Neural cell (in vitro differentiated cells): ENCODE data around the gene ZDHHC14. TPM values are rescaled to one million over a fixed set of nuclear protein-coding genes. Genes with fewer than 3 reads are reported as not detected.

Experiments
- H2AFZ ChIP-seq: fragments of 200-600, 300-800 bp; sonication (generic), shearing (Covaris generic); 2 replicates; pipeline ENCODE4 v1.6.0; 2014; ENCODE audit warnings: low read depth, mild to moderate bottlenecking, antibody characterized with exemption, low read length, moderate library complexity
- H3F3A ChIP-seq: fragments of 200-600 bp; shearing (Covaris generic); 2 replicates; pipeline ENCODE4 v1.6.1; 2016; ENCODE audit warnings: mild to moderate bottlenecking, moderate library complexity, mixed read lengths, antibody characterized with exemption, low read length; ENCODE audit not compliant: insufficient read depth, poor library complexity, severe bottlenecking
- H3K27ac ChIP-seq: fragments of 200-600, 300-800 bp; sonication (generic), shearing (Covaris generic); 2 replicates; pipeline ENCODE4 v1.5.1; 2014; ENCODE audit warnings: mild to moderate bottlenecking, low read length, moderate library complexity
- H3K27me3 ChIP-seq: fragments of 300-800, 200-600 bp; sonication (generic), shearing (Covaris generic); 2 replicates; pipeline ENCODE4 v1.6.0; 2014; ENCODE audit warnings: mild to moderate bottlenecking, low read depth, low read length, moderate library complexity; ENCODE audit not compliant: insufficient read depth
- H3K36me3 ChIP-seq: fragments of 300-800, 200-600 bp; sonication (generic), shearing (Covaris generic); 2 replicates; pipeline ENCODE4 v1.5.1; 2014; ENCODE audit warnings: mild to moderate bottlenecking, antibody characterized with exemption, low read length, moderate library complexity; ENCODE audit not compliant: insufficient read depth
- H3K4me2 ChIP-seq: fragments of 300-800, 200-600 bp; sonication (generic), shearing (Covaris generic); 2 replicates; pipeline ENCODE4 v1.6.0; 2014; ENCODE audit warnings: mild to moderate bottlenecking, low read length
- H3K4me3 ChIP-seq: fragments of 300-800, 200-600 bp; sonication (generic), shearing (Covaris generic); 2 replicates; pipeline ENCODE4 v1.5.1; 2014; ENCODE audit warnings: mild to moderate bottlenecking, low read length, moderate library complexity
- H3K79me2 ChIP-seq: fragments of 200-600 bp; shearing (Covaris generic); replicated peaks from 2 replicates; pipeline ENCODE4 v1.6.0; 2014; ENCODE audit warnings: mild to moderate bottlenecking, low read length, moderate library complexity; ENCODE audit not compliant: insufficient read depth
- H3K9ac ChIP-seq: fragments of 300-800, 200-600 bp; sonication (generic), shearing (Covaris generic); 2 replicates; pipeline ENCODE4 v1.6.1; 2016; ENCODE audit warnings: mild to moderate bottlenecking, low read length, mixed read lengths
- H3K9me2 ChIP-seq: fragments of 200-600 bp; shearing (Covaris generic); 2 replicates; pipeline ENCODE4 v1.6.1; 2016; ENCODE audit warnings: mild to moderate bottlenecking, low read length, mixed read lengths; ENCODE audit not compliant: insufficient read depth
- H3K9me3 ChIP-seq: fragments of 200-600, 300-800 bp; sonication (generic), shearing (Covaris generic); 2 replicates; pipeline ENCODE4 v1.6.1; 2016; ENCODE audit warnings: mild to moderate bottlenecking, mixed run types, low read length, moderate library complexity, mixed read lengths
- H4K20me1 ChIP-seq: fragments of 200-600 bp; shearing (Covaris generic); 2 replicates; pipeline ENCODE4 v1.6.1; 2016; ENCODE audit warnings: mild to moderate bottlenecking, mixed run types; ENCODE audit not compliant: insufficient read depth
- EP300 ChIP-seq: fragments of 450-650 bp; conservative IDR thresholded peaks from 2 replicates; pipeline ENCODE4 v1.6.1; 2014; ENCODE audit warnings: antibody characterized with exemption, mild to moderate bottlenecking, moderate library complexity; ENCODE audit not compliant: poor library complexity, severe bottlenecking
- EZH2 ChIP-seq: fragments of 200-600, 300-800 bp; shearing (Covaris generic), sonication (generic); IDR thresholded peaks from 2 replicates; pipeline ENCODE4 v1.6.1; 2014; ENCODE audit warnings: antibody characterized with exemption, low read length, borderline replicate concordance, mild to moderate bottlenecking; ENCODE audit not compliant: insufficient read depth, poor library complexity, severe bottlenecking
- MXI1 ChIP-seq: fragments of 450-650 bp; conservative IDR thresholded peaks from 2 replicates; pipeline ENCODE4 v1.6.1; 2014; ENCODE audit warnings: antibody characterized with exemption, mild to moderate bottlenecking; ENCODE audit not compliant: poor library complexity, severe bottlenecking
- POLR2AphosphoS5 ChIP-seq: IDR thresholded peaks from 2 replicates; pipeline ENCODE4 v1.6.1; 2012
- RAD21 ChIP-seq: fragments of 450-650 bp; conservative IDR thresholded peaks from 2 replicates; pipeline ENCODE4 v1.6.1; 2014; ENCODE audit warnings: antibody characterized with exemption, mild to moderate bottlenecking, moderate library complexity
- SMC3 ChIP-seq: fragments of 450-650 bp; conservative IDR thresholded peaks from 2 replicates; pipeline ENCODE4 v1.6.1; 2014; ENCODE audit warnings: antibody characterized with exemption, mild to moderate bottlenecking, moderate library complexity; ENCODE audit not compliant: poor library complexity
- TAF1 ChIP-seq: IDR thresholded peaks from 2 replicates; pipeline ENCODE4 v1.6.1; 2012; ENCODE audit warnings: low read depth
- polyA plus RNA-seq: library from polyadenylated mRNA; depleted of rRNA; stranded (reverse); fragments of >200 nt; gene quantifications from 2 replicates; pipeline ENCODE4 v1.2.3, GENCODE V29; 2014
- TF ChIP-seq, protein P1 (sequence below): fragments of 450-650 bp; IDR thresholded peaks from 2 replicates; pipeline ENCODE4 v1.5.1; 2014; ENCODE audit warnings: antibody characterized with exemption, mild to moderate bottlenecking, moderate library complexity; ENCODE audit not compliant: poor library complexity, severe bottlenecking
- TF ChIP-seq, protein P2 (sequence below): IDR thresholded peaks from 2 replicates; pipeline ENCODE4 v1.6.1; 2012; ENCODE audit warnings: borderline replicate concordance

ZDHHC14 gene
- polyA plus RNA-seq, 1 donor from 2014 or later: 4.1 TPM

DNA sequence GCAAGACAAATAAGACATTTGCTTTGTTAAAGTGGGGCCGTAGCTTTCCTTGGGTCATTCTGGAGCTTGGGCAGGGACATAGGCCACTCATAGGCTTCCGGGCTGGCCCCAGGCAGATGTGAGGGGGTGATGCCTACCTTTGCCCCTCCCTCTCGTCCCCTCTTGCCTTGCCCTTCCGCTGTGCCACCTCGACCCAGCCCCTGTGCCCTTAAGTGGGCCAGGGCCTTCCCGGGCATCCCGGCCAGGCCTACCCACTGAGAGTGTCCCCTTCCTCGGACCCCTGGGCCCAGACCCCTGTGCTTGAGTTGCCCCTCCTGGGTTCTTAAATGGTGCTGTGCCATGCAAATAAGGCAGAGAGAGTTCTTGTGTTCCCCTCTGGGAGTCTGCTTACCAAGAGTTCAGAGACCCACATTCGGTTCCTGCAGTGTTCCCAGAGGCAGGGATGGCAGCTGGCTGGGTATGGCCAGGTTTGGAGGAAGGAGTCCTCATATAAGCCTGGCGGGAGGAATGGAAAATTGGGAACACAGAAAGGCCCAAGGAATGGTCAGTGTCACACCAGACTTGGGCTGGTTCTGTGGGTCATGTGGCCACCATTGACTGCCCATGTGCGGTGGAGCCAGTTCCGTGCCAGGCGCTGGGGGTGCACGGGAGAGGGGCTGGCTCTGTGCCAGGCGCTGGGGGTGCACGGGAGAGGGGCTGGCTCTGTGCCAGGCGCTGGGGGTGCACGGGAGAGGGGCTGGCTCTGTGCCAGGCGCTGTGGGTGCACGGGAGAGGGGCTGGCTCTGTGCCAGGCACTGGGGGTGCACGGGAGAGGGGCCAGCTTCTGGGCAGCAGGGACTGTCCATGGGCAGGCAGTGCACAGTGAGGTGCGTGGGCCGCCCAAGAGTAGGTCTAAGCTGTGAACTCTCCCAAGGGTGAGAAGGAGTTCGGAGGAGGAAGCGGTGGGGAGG is 268.6 kb downstream of the ZDHHC14 start:
- Histone ChIP-seq H3K9ac (no peak overlapping the region), H4K20me1 (no peaks in the 10 kb centered on the region), H3K9me3 (no peaks in the 10 kb centered on the region), H2AFZ (no peak overlapping the region), H3K27me3 (no peaks in the 10 kb centered on the region), H3K36me3 (no peaks in the 10 kb centered on the region), H3K9me2 (no peaks in the 10 kb centered on the region), H3K27ac (no peak overlapping the region), H3K4me3 (no peak overlapping the region), H3K4me2 (no peak overlapping the region), H3K79me2 (no peaks in the 10 kb centered on the region), H3F3A (no peaks in the 10 kb centered on the region)
- TF ChIP-seq TAF1 (no peak), RAD21 (no peak), EP300 (no peak), EZH2 (no peak), MXI1 (no peak), POLR2AphosphoS5 (no peak), SMC3 (no peak)
- TF ChIP-seq, protein P1, sequence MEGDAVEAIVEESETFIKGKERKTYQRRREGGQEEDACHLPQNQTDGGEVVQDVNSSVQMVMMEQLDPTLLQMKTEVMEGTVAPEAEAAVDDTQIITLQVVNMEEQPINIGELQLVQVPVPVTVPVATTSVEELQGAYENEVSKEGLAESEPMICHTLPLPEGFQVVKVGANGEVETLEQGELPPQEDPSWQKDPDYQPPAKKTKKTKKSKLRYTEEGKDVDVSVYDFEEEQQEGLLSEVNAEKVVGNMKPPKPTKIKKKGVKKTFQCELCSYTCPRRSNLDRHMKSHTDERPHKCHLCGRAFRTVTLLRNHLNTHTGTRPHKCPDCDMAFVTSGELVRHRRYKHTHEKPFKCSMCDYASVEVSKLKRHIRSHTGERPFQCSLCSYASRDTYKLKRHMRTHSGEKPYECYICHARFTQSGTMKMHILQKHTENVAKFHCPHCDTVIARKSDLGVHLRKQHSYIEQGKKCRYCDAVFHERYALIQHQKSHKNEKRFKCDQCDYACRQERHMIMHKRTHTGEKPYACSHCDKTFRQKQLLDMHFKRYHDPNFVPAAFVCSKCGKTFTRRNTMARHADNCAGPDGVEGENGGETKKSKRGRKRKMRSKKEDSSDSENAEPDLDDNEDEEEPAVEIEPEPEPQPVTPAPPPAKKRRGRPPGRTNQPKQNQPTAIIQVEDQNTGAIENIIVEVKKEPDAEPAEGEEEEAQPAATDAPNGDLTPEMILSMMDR: no peak
- TF ChIP-seq, protein P2, sequence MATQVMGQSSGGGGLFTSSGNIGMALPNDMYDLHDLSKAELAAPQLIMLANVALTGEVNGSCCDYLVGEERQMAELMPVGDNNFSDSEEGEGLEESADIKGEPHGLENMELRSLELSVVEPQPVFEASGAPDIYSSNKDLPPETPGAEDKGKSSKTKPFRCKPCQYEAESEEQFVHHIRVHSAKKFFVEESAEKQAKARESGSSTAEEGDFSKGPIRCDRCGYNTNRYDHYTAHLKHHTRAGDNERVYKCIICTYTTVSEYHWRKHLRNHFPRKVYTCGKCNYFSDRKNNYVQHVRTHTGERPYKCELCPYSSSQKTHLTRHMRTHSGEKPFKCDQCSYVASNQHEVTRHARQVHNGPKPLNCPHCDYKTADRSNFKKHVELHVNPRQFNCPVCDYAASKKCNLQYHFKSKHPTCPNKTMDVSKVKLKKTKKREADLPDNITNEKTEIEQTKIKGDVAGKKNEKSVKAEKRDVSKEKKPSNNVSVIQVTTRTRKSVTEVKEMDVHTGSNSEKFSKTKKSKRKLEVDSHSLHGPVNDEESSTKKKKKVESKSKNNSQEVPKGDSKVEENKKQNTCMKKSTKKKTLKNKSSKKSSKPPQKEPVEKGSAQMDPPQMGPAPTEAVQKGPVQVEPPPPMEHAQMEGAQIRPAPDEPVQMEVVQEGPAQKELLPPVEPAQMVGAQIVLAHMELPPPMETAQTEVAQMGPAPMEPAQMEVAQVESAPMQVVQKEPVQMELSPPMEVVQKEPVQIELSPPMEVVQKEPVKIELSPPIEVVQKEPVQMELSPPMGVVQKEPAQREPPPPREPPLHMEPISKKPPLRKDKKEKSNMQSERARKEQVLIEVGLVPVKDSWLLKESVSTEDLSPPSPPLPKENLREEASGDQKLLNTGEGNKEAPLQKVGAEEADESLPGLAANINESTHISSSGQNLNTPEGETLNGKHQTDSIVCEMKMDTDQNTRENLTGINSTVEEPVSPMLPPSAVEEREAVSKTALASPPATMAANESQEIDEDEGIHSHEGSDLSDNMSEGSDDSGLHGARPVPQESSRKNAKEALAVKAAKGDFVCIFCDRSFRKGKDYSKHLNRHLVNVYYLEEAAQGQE: no peak

DNA sequence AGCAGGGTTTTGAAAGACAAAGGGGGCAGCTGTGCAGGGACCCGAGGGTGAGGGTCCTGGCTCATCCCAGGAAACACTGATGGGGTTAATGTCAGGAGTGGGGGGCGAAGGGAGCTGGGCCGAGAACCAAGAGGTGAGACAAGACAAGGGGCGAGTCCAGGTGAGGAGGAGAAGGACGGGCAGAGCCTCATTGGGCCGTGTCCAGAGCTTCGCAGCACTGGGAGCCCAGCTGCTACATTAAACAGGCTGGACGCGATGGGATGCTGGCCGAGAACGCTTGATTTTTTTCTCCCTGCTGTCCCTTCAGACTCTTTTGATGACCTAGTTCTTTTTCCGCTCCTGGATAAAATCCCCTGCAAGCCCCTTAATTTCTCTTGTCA is 269.3 kb downstream of the ZDHHC14 start:
- H3K9ac ChIP-seq: no peak overlapping the region
- no peaks in the 10 kb centered on the region for H3F3A ChIP-seq
- H3K27me3 ChIP-seq: no peaks in the 10 kb centered on the region
- H3K27ac ChIP-seq: no peak overlapping the region
- no peaks in the 10 kb centered on the region for H3K9me2 ChIP-seq
- H3K4me2 ChIP-seq: no peak overlapping the region
- no peak overlapping the region for H2AFZ ChIP-seq
- H3K79me2 ChIP-seq: no peaks in the 10 kb centered on the region
- no peaks in the 10 kb centered on the region for H3K36me3 ChIP-seq
- no peak overlapping the region for H3K4me3 ChIP-seq
- no peaks in the 10 kb centered on the region for H3K9me3 ChIP-seq
- TF ChIP-seq, protein P1: no peak
- TF ChIP-seq TAF1: no peak
- H4K20me1 ChIP-seq: no peaks in the 10 kb centered on the region
